NCI-H774 (cell line): ENCODE results near the gene ITPR3.

Source experiments
- DNase-seq: peaks from one replicate; lab custom pipeline; 2025; lab: John Stamatoyannopoulos, UW

The ITPR3 gene

DNA sequence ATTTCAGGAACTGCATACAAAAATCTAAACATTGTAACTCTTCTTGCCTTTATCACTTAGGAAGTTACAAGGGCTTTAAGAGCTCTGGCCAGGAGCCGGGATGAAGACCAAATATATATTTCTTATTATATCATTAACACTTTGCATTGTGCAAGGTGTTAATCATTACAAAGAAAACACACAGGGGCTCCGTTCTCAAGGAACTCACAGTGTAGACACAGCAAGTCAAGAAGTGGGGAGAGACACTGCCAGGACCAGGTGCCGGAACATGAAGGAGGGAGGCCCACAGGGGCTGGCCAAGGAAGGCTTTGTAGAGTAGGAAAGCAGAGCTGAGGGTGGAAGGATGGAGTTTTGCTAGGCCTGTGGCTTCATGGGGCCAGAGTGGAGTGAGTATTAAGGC, 17.4 kb downstream of the ITPR3 start:
- no peak for DNase-seq

DNA sequence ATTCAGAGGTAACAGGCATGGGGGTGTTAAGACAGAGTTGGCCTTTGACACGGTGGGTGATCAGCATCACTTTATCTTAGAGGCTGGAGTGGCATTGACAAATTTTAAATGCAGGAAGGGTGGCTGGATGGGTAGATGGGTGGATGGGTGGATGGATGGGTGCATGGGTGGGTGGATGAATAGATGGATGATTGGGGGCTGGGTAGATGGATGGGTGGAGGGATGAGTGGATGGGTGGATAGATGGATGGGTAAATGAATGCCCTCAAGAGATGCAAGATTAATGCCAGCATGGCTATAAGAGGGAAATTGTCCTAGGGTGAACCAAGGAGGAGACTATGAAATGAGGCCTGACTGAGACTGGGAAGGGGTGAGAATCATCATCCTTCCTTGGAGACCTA, 18.4 kb downstream of the ITPR3 start:
- no peak for DNase-seq

DNA sequence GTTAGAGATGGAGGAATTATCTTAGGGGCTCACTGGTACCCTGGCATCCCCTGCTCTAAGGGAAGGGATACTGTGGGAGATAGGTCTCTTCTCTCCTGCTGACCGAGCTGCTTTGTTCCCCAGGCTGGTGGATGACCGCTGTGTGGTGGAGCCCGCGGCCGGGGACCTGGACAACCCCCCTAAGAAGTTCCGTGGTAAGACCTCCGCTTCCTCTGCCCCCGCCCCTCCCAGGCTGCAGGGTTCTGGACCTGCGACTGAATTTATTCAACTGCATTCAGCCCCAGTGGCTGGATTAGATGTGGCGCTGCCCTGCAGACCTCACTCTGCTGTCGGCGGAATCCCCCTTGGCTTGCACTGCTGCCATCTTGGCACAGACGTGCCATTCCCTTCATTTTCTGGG, 19.2 kb downstream of the ITPR3 start:
- DNase-seq = no peak

DNA sequence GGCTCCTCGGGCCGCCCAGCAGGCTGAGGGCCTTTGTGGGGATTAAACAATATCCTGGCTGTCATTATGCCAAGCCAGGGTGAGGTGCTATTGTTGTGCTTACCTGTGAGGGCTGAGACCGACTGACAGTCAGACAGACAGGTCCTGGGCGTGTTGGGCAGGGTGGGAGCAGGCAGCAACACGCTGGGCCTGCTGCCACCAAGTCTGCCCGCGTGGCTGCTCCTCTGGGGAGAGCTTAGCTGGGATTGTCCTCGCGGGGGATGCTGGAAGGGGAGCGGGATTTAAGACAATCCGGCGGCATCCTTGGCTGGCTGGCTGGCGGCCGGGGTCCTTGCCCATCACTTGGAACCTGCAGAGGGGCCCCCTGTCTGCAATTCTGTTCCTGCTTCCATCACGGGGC, 20.0 kb downstream of the ITPR3 start:
- no peak for DNase-seq

DNA sequence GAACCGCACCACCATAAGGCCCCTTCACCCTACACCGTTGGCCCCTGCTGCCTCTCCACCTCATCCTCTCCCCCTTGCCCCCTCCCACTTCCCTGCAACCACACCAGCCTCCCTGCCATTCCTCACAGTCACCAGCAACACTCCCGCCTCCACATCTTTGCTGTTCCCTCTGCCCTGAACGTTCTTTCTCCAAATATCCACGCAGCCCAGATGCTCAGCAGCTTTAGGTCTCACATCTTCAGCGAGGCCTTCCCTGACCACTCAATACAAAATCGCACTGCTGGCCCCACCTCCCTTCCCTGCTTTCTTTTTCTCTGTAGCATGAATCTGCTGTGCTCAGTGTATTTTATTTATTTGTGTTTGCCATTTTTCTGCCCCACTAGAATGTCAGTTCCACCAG, 20.5 kb downstream of the ITPR3 start:
- DNase-seq = no peak

DNA sequence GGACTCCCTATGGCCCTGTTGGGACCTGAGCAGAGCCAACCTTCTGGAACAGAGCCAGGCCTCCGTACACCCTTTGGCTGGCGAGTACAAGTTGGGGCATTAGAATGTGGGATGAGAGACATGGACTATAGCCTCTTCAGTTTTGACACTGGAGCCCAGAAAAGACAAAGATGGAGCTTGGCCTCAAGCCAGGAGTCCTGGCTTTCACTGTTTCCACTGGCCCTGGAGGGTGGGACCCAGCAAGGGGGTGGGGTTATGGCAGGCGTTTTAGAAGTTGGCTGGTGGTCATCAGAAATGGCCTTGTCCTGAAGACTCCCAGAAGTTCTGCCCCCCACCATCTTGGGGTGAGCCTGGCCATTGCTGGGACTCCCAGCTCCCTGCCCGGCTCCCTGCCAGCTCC, 21.8 kb downstream of the ITPR3 start:
- no peak for DNase-seq

DNA sequence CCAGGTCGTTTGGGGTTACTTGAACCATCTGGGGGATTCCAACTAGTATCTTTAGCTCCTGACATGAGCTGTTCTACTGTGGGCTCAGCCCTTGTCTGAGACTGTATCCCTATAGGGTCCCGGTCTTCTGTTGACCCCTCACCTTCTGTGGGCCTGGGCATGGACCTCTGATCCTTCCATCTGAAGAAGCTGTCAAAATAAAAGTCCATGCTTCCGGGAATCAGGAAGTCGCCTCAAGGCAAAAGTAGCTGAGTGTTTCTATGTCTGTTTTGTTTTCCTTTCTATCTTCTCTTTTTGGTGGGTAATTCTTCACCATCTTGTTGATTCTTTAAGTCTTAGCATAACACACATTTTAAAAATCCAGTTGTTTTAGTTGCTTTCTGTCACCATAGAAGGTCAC, 30.3 kb downstream of the ITPR3 start:
- no peak for DNase-seq

DNA sequence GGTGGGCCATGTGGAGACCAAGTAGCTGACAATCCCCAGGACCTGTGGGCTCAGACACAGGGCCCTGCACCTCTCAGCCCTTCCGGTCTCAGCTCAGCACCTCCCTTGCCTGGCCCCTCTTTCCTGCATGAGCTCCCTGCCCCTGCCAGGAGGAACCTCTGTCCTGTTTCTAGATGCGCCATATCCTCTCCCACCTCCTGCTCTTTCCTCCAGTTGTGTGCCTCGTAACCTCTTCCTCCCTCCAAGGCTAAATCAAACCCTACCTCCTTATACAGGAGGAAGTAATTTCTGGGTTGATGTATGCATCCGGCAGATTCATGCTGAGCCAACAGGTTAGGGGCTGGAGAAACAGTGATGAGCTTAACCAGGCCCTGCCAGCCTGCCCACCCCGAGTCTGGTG, 30.9 kb downstream of the ITPR3 start:
- no peak for DNase-seq

DNA sequence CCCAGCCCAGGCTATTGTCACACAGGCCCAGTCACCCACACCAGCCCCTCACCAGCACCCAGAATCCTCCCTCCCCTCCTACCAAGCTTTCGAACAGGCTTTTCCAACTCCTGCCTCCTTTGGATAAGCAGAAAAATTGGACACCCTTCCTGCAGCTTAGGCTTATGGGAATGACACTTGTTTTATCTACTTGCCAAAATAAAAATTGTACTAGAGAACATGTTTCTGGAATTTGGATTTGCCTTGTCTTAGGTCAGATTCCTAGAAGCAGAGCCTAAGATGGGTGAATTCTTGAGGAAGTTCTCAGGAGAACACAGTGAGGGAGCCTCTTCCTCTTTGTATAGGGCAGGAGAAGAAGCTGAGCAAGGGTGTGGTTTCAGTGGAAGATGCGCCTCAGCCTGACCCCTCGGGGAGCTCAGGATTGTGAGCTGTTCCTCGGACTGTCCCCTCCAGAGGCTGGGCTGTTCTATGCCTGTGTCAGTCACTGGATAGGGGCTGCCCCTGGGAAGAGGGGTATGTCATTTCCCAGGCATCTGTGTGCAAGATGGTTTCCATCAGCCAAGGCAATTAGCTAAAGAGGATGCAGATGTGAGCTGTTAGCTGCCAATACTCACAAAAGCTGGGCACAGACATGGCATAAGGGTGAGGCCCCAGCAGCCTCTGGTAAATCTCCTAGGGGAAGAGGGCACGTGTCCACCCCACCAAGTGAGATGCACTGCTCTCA, 33.9 kb downstream of the ITPR3 start:
- DNase-seq = no peak

DNA sequence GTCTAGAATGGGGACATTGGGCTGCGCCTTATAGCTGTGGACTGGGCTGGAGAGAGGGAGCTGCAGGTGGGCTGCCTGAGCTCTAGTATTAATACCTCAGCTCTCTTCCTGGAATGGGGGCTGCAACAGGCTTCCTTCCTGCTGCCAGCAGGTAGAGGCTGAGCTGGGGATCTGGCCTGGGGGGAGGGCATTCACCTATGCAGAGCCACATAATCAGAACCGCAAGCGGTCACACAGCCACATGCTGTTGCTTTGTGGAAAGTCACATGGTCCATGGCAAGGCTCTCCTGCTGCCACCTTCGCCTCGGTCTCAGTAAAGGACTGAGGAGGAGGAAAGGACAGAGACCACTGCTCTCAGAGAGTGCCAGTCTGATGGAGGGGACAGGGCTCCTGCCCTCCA, 35.7 kb downstream of the ITPR3 start:
- DNase-seq = no peak

DNA sequence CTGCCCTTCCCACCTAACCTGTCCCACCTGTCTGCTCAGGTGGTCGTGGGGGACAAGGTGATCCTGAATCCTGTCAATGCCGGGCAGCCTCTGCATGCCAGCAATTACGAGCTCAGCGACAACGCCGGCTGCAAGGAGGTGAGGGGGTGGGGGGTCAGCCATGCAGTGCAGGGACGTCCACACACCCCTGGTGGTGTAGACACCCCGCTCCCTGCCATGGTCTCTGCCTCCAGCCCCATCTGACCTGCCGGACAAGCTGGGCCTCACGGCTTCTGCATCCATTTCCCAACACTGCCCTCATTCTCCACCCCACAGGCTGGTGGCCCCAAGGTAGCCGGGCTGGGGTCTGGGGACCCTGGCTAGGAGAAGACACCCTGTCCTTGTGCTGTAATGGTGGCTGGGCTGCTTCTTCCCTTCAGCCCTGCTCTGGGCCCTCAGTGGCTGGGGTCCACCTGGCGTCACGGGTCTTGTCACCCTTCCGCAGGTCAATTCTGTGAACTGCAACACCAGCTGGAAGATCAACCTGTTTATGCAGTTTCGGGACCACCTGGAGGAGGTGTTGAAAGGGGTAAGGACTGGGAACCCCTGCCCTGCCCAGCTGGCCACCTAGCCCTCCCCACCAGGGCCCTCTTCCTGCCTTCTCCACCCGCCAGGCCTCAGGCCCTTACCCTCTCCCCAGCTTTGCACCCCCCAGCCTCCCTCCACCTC, 38.0 kb downstream of the ITPR3 start:
- DNase-seq = no peak

DNA sequence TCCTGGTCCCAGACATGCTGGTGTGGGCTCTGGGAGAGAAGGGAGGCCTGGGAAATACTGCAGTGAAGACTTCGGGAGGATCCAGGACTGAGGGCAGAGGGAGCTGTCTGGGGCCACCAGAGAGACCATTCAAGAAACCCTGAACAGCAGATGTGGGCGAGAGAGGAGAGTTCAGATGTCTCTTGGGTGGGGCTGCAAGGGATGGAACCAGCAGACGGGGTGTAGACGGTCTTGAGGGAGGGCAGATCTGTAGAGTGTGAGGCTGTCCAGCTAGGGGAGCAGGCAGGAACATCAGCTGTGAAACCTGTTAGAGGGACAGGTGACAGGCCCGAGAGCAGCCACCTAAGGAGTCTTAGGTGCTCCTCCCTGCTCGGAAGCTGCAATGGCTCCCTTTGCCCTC, 38.9 kb downstream of the ITPR3 start:
- no peak for DNase-seq

DNA sequence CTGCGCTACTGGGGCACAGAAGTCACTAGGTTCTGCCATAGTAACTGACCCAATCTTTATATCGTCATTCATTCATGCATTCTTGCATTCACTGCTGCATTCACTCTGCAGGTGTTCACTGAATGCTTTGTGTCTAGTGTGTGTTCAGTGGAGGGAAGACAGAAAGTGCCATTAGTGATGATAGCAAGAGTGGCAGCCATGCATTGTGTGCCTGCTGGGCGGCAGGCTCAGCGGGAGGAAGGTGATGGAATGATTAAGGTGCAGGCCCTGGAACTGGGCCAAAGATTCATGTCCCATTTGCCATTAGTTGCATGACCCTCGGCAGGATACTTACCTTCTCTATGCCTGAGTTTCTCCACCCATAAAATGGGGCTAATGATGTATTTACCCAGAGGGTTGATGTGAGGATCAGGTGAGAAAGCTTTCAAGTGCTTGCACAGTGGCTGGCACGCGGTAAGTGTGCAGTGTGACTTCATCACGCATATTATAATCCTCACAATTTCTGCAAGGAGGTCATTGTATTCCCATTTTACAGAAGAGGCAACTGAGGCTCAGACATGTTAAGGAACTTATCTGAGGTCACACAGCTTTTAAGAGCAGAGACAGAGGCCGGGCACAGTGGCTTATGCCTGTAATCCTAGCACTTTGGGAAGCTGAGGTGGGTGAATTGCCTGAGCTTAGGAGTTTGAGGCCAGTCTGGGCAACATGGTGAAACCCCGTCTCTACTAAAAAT, 40.1 kb downstream of the ITPR3 start:
- DNase-seq = peak; percentile 59

DNA sequence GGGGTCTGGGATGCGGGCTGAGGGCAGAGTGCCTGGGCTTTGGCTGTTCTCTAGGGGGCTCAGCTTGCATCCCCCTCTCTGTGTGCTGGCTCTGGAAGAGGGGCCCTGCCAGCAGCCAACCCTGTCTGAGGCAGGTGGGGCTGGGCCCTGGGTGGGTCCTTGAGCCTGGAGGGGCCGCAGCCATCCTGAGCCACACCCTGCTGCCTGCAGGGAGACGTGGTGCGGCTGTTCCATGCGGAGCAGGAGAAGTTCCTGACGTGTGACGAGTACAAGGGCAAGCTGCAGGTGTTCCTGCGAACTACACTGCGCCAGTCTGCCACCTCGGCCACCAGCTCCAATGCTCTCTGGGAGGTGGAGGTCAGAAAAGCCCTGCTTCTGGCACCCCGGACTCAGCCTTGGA, 41.2 kb downstream of the ITPR3 start:
- DNase-seq = no peak

DNA sequence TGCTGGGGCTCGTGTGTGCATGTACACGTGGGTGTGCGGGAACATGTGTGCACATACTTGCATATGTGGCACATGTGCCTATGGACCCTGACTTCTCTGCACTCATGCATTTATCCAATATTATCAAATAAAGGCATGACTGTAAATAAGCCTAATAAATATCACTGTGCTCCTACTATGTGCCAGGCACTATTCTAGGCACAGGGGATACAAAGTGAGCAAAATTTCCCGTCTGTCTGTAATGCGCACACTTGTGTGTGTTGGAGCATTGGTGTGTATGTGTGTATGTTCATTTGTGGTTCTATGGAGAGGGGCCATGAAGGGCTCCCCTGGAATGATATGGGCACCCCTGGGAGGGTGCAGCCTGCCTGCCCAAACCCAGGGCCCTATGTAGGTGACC, 41.9 kb downstream of the ITPR3 start:
- no peak for DNase-seq

DNA sequence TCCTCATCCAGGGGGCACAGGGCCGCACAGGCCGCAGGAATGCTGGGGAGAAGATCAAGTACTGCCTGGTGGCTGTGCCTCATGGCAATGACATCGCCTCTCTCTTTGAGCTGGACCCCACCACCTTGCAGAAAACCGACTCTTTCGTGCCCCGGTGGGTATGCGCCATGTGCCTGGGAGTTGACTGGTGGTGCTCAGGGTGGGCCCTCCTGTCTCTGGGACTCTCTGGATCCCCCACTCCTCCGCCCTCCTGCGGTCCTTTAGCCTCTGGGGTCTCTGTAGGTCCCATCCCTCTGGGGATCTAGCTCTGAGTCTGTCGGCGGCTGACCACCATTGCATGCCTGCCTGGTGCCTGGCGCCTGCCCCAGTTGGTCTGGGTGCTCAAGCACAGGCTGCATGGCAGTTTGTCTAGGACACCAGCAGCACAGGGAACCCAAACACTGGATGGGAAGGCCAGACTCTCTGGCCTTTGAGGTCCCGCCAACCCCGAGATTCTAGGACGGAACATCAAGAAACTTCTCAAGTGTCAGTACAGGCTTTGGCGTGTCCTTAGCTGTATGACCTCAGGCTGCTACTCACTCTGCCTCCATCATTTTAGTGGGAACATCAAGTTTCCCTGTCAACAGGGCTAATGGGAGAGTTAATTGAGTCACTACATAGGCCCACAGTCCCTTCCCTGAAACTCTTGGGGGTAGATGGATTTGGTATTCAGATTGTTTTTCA, 42.8 kb downstream of the ITPR3 start:
- no peak for DNase-seq

DNA sequence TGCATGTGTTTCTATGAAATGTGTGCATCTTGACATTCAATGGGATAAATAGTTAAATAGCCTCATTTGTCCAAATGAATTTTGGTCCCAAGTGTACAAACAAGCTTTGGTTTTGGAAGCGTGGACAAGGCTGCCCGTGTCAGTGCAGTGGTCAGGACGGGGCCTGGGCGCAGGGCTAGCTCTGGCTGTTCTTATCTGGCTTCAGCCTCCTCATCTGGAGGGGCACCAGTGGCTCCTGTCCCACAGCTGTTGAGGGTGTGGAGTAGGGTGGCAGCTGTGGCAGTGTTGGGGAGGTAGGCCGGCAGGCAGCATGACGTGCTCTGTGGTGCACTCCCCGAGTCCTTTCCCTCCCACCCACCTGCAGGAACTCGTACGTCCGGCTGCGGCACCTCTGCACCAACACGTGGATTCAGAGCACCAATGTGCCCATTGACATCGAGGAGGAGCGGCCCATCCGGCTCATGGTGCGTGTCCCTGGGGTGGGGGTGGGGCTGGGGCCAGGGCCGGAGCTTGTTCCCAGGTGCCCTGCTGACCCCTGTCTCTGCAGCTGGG, 43.5 kb downstream of the ITPR3 start:
- DNase-seq = no peak

DNA sequence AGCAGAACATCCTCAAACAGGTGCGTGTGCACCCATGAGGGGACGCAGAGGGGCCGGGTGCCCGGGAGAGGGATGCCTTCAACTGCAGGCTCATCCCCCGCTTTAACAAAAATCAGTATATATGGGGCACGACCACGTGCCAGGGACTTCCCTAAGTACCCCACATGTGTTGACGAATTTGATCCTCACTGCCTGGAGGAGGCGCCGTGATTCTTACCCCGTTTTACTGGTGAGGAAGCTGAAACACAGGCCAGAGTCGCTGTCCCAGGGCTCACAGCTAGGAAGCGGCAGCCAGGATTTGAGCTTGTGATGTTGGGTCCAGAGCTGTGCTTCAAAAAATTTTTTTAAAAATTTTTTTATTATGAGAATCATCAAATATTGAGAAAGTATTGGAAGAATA, 44.8 kb downstream of the ITPR3 start:
- DNase-seq = no peak

DNA sequence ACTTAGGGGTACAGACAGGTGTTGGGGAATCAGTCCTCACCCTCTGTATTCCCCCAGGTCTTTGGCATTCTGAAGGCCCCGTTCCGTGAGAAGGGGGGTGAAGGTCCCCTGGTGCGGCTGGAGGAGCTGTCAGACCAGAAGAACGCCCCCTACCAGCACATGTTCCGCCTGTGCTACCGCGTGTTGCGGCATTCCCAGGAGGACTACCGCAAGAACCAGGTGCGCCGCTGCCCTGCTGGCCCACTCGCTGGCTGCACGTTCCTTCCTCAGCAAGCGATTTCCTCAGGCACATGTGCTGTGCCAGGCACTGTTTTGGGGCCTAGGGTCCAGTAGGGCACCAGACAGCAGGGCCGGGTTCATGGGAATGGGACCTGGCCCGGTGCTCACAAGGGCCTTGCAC, 46.0 kb downstream of the ITPR3 start:
- no peak for DNase-seq

DNA sequence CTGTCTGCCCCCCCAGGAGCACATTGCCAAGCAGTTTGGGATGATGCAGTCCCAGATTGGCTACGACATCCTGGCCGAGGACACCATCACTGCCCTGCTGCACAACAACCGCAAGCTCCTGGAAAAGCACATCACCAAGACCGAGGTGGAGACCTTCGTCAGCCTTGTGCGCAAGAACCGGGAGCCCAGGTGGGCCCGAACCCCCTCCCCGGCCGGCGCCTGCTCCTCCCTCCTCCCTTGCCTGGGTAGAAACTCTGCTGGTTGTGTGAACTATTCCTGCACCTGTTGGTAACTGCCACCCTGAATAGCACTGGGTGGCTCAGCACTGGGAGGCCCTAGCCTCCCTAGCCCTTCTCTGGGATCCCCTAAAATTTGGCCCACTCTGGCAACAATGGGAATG, 46.7 kb downstream of the ITPR3 start:
- no peak for DNase-seq

DNA sequence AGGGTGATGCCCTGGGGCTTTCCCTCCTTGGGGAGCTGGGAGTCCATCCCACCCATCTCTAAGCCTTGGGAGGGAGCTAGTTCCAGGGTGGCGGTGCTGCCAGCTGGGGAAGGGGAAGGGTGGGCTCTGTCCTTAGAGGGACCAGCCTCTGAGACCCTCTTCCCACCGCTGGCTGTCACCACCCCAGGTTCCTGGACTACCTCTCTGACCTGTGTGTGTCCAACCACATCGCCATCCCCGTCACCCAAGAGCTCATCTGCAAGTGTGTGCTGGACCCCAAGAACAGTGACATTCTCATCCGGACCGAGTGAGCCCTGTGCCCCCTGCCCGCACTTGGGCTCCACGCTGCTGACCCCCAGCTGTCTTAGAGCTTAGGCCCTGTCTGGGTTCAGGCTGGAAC, 47.2 kb downstream of the ITPR3 start:
- DNase-seq = no peak

DNA sequence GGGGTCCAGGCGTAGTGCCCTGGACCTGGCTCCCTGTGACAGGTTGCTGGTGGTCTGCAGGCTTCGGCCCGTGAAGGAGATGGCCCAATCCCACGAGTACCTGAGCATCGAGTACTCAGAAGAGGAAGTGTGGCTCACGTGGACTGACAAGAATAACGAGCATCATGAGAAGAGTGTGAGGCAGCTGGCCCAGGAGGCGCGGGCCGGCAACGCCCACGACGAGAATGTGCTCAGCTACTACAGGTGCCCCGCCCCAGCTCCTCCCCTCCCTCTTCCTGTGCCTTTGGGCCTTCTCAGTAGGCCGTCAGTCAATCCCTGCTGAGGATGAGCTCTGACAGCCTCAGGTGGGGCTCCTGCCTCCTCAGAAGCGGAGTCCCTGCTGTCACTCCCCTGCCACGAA, 47.8 kb downstream of the ITPR3 start:
- DNase-seq = no peak
